Neural progenitor cell (in vitro differentiated cells): Measurements from ENCODE around the gene ECSIT. TPM values are rescaled to one million over a fixed set of nuclear protein-coding genes. Genes with fewer than 3 reads are reported as not detected.

ENCODE experiments used
- DNase-seq: peaks from one replicate; pipeline ENCODE4 v3.0.0-alpha.2; 2016; ENCODE audit warnings: low spot score
- H2AFZ ChIP-seq: fragments of 200-600 bp; sonication (generic); replicated peaks from 2 replicates; pipeline ENCODE4 v1.6.1; 2016; ENCODE audit warnings: antibody characterized with exemption
- H3F3A ChIP-seq: fragments of 200-600 bp; sonication (generic); 2 replicates; pipeline ENCODE4 v1.6.1; 2016; ENCODE audit warnings: antibody characterized with exemption, low read depth
- H3K27ac ChIP-seq: fragments of 200-600 bp; sonication (generic); 2 replicates; pipeline ENCODE4 v1.5.1; 2016; ENCODE audit warnings: mild to moderate bottlenecking
- H3K27me3 ChIP-seq: fragments of 200-600 bp; sonication (generic); 2 replicates; pipeline ENCODE4 v1.6.1; 2016; ENCODE audit warnings: mild to moderate bottlenecking, moderate library complexity
- H3K36me3 ChIP-seq: fragments of 200-600 bp; sonication (generic); 2 replicates; pipeline ENCODE4 v1.5.1; 2016
- H3K4me1 ChIP-seq: fragments of 200-600 bp; sonication (generic); 2 replicates; pipeline ENCODE4 v1.6.1; 2016; ENCODE audit warnings: mixed run types
- H3K4me2 ChIP-seq: fragments of 200-600 bp; sonication (generic); 2 replicates; pipeline ENCODE4 v1.6.1; 2016
- H3K4me3 ChIP-seq: fragments of 200-600 bp; sonication (generic); 2 replicates; pipeline ENCODE4 v1.5.1; 2016
- H3K79me2 ChIP-seq: fragments of 200-600 bp; sonication (generic); 2 replicates; pipeline ENCODE4 v1.6.1; 2016; ENCODE audit warnings: low read depth
- H3K9ac ChIP-seq: fragments of 200-600 bp; sonication (generic); 2 replicates; pipeline ENCODE4 v1.6.1; 2016
- H3K9me3 ChIP-seq: fragments of 200-600 bp; sonication (generic); 2 replicates; pipeline ENCODE4 v1.5.1; 2016; ENCODE audit warnings: low read depth
- H4K20me1 ChIP-seq: fragments of 200-600 bp; sonication (generic); 2 replicates; pipeline ENCODE4 v1.6.1; 2016; ENCODE audit warnings: low read depth
- H3K27ac Mint-ChIP-seq: 3 replicates; pipeline ENCODE4 v1.8.0; 2021; ENCODE audit warnings: mixed read lengths
- H3K27me3 Mint-ChIP-seq: 2 replicates; pipeline ENCODE4 v1.8.0; 2022; ENCODE audit warnings: low read depth, mild to moderate bottlenecking, inconsistent platforms, moderate library complexity, mixed read lengths; ENCODE audit not compliant: insufficient read depth
- H3K36me3 Mint-ChIP-seq: 3 replicates; pipeline ENCODE4 v1.8.0; 2021; ENCODE audit warnings: mixed read lengths
- H3K4me1 Mint-ChIP-seq: 3 replicates; pipeline ENCODE4 v1.8.0; 2021; ENCODE audit warnings: mixed read lengths
- H3K4me3 Mint-ChIP-seq: 3 replicates; pipeline ENCODE4 v1.8.0; 2021; ENCODE audit warnings: mild to moderate bottlenecking, moderate library complexity, mixed read lengths
- H3K9me3 Mint-ChIP-seq: 3 replicates; pipeline ENCODE4 v1.8.0; 2020; ENCODE audit warnings: mixed read lengths
- CTCF ChIP-seq: fragments of 200-600 bp; sonication (generic); IDR thresholded peaks from 2 replicates; pipeline ENCODE4 v1.5.1; 2017; ENCODE audit warnings: antibody characterized with exemption, mild to moderate bottlenecking
- EZH2 ChIP-seq: fragments of 200-600 bp; sonication (generic); IDR thresholded peaks from 2 replicates; pipeline ENCODE4 v1.6.1; 2017; ENCODE audit warnings: antibody characterized with exemption, mild to moderate bottlenecking, moderate library complexity
- EZH2phosphoT487 ChIP-seq: fragments of 200-600 bp; sonication (generic); IDR thresholded peaks from 2 replicates; pipeline ENCODE4 v1.6.1; 2017; ENCODE audit warnings: antibody characterized with exemption
- total RNA-seq: library from RNA; depleted of rRNA; stranded (reverse); fragments of >200 nt; gene quantifications from 2 replicates; pipeline ENCODE4 v1.2.3, GENCODE V29; 2015; ENCODE audit warnings: low replicate concordance

ECSIT gene
- total RNA-seq, 1 donor from 2014 or later = 9.4 TPM

GRCh38 chr19:11555246-11555645 lies 26.3 kb upstream of the ECSIT start:
- H3K4me1 ChIP-seq = peaks cover 5% of the 10 kb centered on the region
- H3K4me2 ChIP-seq = no peak overlapping the region
- no peak overlapping the region for H3K27ac Mint-ChIP-seq
- no peaks in the 10 kb centered on the region for H3K27me3 ChIP-seq
- H3K36me3 ChIP-seq = no peaks in the 10 kb centered on the region
- no peak for TF ChIP-seq EZH2
- no peak for TF ChIP-seq EZH2phosphoT487
- no peak for TF ChIP-seq CTCF
- H3K4me3 Mint-ChIP-seq = peak overlapping the region; percentile 19
- no peaks in the 10 kb centered on the region for H3K9me3 ChIP-seq
- H3K4me3 ChIP-seq = no peak overlapping the region
- peaks cover 40% of the 10 kb centered on the region for H3K79me2 ChIP-seq
- H3F3A ChIP-seq = peaks cover 4% of the 10 kb centered on the region
- H3K9me3 Mint-ChIP-seq = no peaks in the 10 kb centered on the region
- peaks cover 11% of the 10 kb centered on the region for H3K36me3 Mint-ChIP-seq
- peaks cover 4% of the 10 kb centered on the region for H3K27me3 Mint-ChIP-seq
- DNase-seq = no peak
- H3K9ac ChIP-seq = no peak overlapping the region
- H2AFZ ChIP-seq = no peak overlapping the region
- H4K20me1 ChIP-seq = peaks cover 22% of the 10 kb centered on the region
- H3K27ac ChIP-seq = no peak overlapping the region
- peaks cover 19% of the 10 kb centered on the region for H3K4me1 Mint-ChIP-seq

- H3K9me3 Mint-ChIP-seq = no peaks in the 10 kb centered on the region
- DNase-seq = no peak
- H3K27ac ChIP-seq = no peak overlapping the region
- H3F3A ChIP-seq = no peaks in the 10 kb centered on the region
- H3K27me3 ChIP-seq = no peaks in the 10 kb centered on the region
- H4K20me1 ChIP-seq = peaks cover 22% of the 10 kb centered on the region
- TF ChIP-seq EZH2 (no peak), EZH2phosphoT487 (no peak)
- no peak overlapping the region for H3K4me2 ChIP-seq
- no peaks in the 10 kb centered on the region for H3K36me3 ChIP-seq
- no peak overlapping the region for H2AFZ ChIP-seq
- H3K79me2 ChIP-seq = peaks cover 40% of the 10 kb centered on the region
- no peak overlapping the region for H3K27ac Mint-ChIP-seq
- H3K9me3 ChIP-seq = no peaks in the 10 kb centered on the region
- H3K4me1 Mint-ChIP-seq = peaks cover 14% of the 10 kb centered on the region
- H3K27me3 Mint-ChIP-seq = peaks cover 4% of the 10 kb centered on the region
- H3K4me1 ChIP-seq = peaks cover 5% of the 10 kb centered on the region
- H3K9ac ChIP-seq = no peak overlapping the region
- H3K36me3 Mint-ChIP-seq = peaks cover 11% of the 10 kb centered on the region
- no peak overlapping the region for H3K4me3 Mint-ChIP-seq
- no peak overlapping the region for H3K4me3 ChIP-seq
Observed at GRCh38 chr19:11554160-11554559, 25.2 kb upstream of the ECSIT start.

GRCh38 chr19:11552666-11553372 lies 23.9 kb upstream of the ECSIT start:
- Histone ChIP-seq H3F3A (no peaks in the 10 kb centered on the region), H3K27ac (no peak overlapping the region), H3K36me3 (no peaks in the 10 kb centered on the region), H3K9me3 (no peaks in the 10 kb centered on the region), H3K4me3 (no peak overlapping the region), H3K79me2 (peaks cover 29% of the 10 kb centered on the region), H4K20me1 (peaks cover 12% of the 10 kb centered on the region), H3K4me1 (peaks cover under 1% of the 10 kb centered on the region), H2AFZ (no peak overlapping the region), H3K4me2 (no peak overlapping the region), H3K9ac (no peak overlapping the region), H3K27me3 (no peaks in the 10 kb centered on the region)
- H3K9me3 Mint-ChIP-seq = no peaks in the 10 kb centered on the region
- peaks cover 2% of the 10 kb centered on the region for H3K27me3 Mint-ChIP-seq
- no peak overlapping the region for H3K4me3 Mint-ChIP-seq
- H3K4me1 Mint-ChIP-seq = peaks cover 6% of the 10 kb centered on the region
- peaks cover 11% of the 10 kb centered on the region for H3K36me3 Mint-ChIP-seq
- TF ChIP-seq CTCF = no peak
- no peak for TF ChIP-seq EZH2phosphoT487
- no peak for TF ChIP-seq EZH2
- no peak overlapping the region for H3K27ac Mint-ChIP-seq
- no peak for DNase-seq

GRCh38 chr19:11551603-11552235 lies 22.8 kb upstream of the ECSIT start:
- H3K36me3 ChIP-seq = no peaks in the 10 kb centered on the region
- no peaks in the 10 kb centered on the region for H3K4me1 ChIP-seq
- H3K9ac ChIP-seq = no peak overlapping the region
- H3K79me2 ChIP-seq = peaks cover 18% of the 10 kb centered on the region
- no peak overlapping the region for H3K27ac ChIP-seq
- TF ChIP-seq EZH2 (no peak), CTCF (peak; percentile 56)
- Mint-ChIP-seq H3K4me1 (peaks cover under 1% of the 10 kb centered on the region), H3K36me3 (peaks cover 8% of the 10 kb centered on the region), H3K9me3 (no peaks in the 10 kb centered on the region), H3K4me3 (no peak overlapping the region), H3K27ac (no peak overlapping the region), H3K27me3 (peaks cover 2% of the 10 kb centered on the region)
- no peak overlapping the region for H2AFZ ChIP-seq
- no peaks in the 10 kb centered on the region for H3K27me3 ChIP-seq
- peak; percentile 47 for DNase-seq
- peaks cover 3% of the 10 kb centered on the region for H4K20me1 ChIP-seq
- H3F3A ChIP-seq = no peaks in the 10 kb centered on the region
- H3K4me3 ChIP-seq = no peak overlapping the region
- no peaks in the 10 kb centered on the region for H3K9me3 ChIP-seq
- no peak overlapping the region for H3K4me2 ChIP-seq
